GM13977 (cell line): ENCODE data around the gene GALNT17.

Experiments used
- DNase-seq: peaks from one replicate; pipeline ENCODE4 v3.0.0; 2012; ENCODE audit warnings: low spot score
- CTCF ChIP-seq: IDR thresholded peaks from 2 replicates; pipeline ENCODE4 v1.5.1; 2012; ENCODE audit warnings: mild to moderate bottlenecking, control low read depth; ENCODE audit not compliant: insufficient read depth; ENCODE audit errors: extremely low read depth, missing control alignments
- in situ Hi-C: fragments of 300-500 bp; cut with MboI; formaldehyde crosslinking; loops from one replicate; pipeline ENCODE4 v1.12.0; 2022; ENCODE audit warnings: low sequenced_read_pairs, low pct_unique_long_range_greater_than_20kb, mixed read lengths, inconsistent platforms; ENCODE audit not compliant: unreplicated experiment

The GALNT17 gene

DNA sequence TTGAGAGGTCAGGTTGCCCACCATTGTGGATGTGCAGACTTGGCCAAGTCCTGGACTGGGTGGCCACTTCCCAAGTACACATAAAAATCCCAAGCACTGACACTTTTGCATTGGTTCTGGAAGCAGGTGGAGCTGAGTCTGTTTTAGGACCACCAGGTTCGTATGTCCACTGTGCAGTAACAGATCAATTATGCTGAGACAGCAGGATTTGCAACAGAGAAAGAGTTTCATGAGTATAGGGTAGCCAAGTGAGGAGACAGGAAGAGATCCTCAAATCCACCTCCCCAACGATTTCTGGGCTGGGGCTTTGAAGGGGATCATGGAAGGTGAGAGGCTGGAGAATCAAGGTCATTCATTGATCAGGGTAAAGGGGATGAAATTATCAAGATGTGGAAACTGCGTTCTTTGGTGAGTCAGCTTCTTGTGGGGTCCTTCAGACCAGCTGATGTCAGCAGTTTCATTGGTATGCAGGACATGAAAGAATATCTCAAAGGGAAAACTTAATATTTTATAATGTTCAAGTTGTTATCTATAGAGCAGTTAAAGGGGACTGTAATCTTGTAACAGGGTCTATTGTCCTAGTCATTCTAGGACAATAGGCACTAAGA, 277.7 kb downstream of the GALNT17 start:
- TF ChIP-seq CTCF, result no peak
- in situ Hi-C loops, result no loop called here
- no peak for DNase-seq

DNA sequence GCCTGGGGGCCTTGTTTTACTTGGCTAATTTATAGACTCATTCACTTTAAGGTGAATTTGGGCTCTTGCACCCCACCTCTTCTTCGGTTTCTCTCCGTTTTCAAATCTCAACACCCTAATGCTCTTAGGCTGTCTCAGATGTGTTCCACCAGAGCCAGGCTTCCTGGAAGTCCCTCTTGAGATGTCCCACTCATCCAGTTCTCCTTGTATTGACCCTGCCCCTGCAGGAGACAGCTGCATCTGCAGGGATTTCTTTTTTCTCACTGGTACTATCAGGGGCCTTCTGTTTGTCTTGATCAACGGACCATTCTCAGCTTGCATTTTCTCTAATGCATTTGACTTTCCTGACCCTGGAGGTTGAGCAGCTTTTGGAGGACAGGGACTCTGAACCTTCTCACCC, 279.5 kb downstream of the GALNT17 start:
- TF ChIP-seq CTCF, result no peak
- no peak for DNase-seq
- in situ Hi-C loops, result no loop called here

DNA sequence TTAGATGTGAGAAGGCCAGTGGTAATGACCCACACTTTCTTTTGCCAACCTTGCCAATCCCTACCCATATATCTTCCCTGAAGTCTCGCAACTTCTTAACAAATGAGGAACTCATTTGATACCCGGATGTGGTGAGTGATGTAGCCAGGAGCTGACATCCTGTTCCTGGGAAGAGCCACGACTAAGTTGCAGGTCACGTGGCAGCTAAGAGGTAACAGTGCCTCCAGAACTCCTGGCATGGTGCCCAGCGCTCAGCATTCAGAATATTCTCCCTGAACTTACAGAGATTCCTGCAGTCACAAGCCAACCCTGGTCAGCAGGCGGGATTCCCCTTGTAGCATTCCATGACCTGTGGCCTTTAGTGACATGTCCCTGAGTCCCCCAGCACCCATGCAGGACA, 282.5 kb downstream of the GALNT17 start:
- DNase-seq, result no peak
- in situ Hi-C loops, result no loop called here
- TF ChIP-seq CTCF, result no peak

- no peak for DNase-seq
- in situ Hi-C loops, result no loop called here
- no peak for TF ChIP-seq CTCF
Observed at GRCh38 chr7:71419546-71420337, 287.8 kb downstream of the GALNT17 start.

GRCh38 chr7:71422104-71422503, 290.2 kb downstream of the GALNT17 start:
- in situ Hi-C loops, result no loop called here
- DNase-seq, result no peak
- TF ChIP-seq CTCF, result no peak

GRCh38 chr7:71424166-71425035, 292.5 kb downstream of the GALNT17 start:
- in situ Hi-C loops, result no loop called here
- no peak for DNase-seq
- TF ChIP-seq CTCF, result no peak
